WI38 (cell line): Measurements from ENCODE around the gene LAMC2.

ENCODE experiments used
- H3K4me3 ChIP-seq: 2 replicates; pipeline ENCODE4 v1.5.1; 2011; ENCODE audit warnings: low read depth, mild to moderate bottlenecking, control low read depth, low read length
- CTCF ChIP-seq: IDR thresholded peaks from 2 replicates; pipeline ENCODE4 v1.5.1; 2012; ENCODE audit warnings: low read depth, mild to moderate bottlenecking, control low read depth, low read length

LAMC2 gene

GRCh38 chr1:183197762-183198161 lies 11.7 kb downstream of the LAMC2 start:
- H3K4me3 ChIP-seq, result no peak overlapping the region

GRCh38 chr1:183198463-183198862 lies 12.4 kb downstream of the LAMC2 start:
- TF ChIP-seq CTCF, result no peak
- no peak overlapping the region for H3K4me3 ChIP-seq

More at GRCh38 chr1:183197762-183198161, 11.7 kb downstream of the LAMC2 start:
- TF ChIP-seq CTCF, result no peak

- no peak overlapping the region for H3K4me3 ChIP-seq
- TF ChIP-seq CTCF, result no peak
Observed at GRCh38 chr1:183199304-183199703, 13.2 kb downstream of the LAMC2 start.

GRCh38 chr1:183200451-183200850 lies 14.4 kb downstream of the LAMC2 start:
- TF ChIP-seq CTCF, result no peak
- H3K4me3 ChIP-seq, result no peak overlapping the region

- no peak overlapping the region for H3K4me3 ChIP-seq
- TF ChIP-seq CTCF, result no peak
Observed at GRCh38 chr1:183203094-183203493, 17.0 kb downstream of the LAMC2 start.

GRCh38 chr1:183205196-183205781 lies 19.2 kb downstream of the LAMC2 start:
- no peak for TF ChIP-seq CTCF

GRCh38 chr1:183206538-183207122 lies 20.6 kb downstream of the LAMC2 start:
- H3K4me3 ChIP-seq, result no peak overlapping the region
- no peak for TF ChIP-seq CTCF

More at GRCh38 chr1:183205196-183205781, 19.2 kb downstream of the LAMC2 start:
- no peak overlapping the region for H3K4me3 ChIP-seq
